ENCODE data around the gene SPPL2C.

The SPPL2C gene

GRCh38 chr17:45886852-45887251 lies 42.2 kb downstream of the SPPL2C start:
- no peak for DNase-seq (ENCODE audit: low spot score)

- no peak for DNase-seq (ENCODE audit: low spot score)
Measured at GRCh38 chr17:45888392-45888791, 43.7 kb downstream of the SPPL2C start.

- DNase-seq (ENCODE audit: low spot score): no peak
Measured at GRCh38 chr17:45889579-45889978, 44.9 kb downstream of the SPPL2C start.

- no peak for DNase-seq (ENCODE audit: low spot score)
Measured at GRCh38 chr17:45893725-45894021, 49.0 kb downstream of the SPPL2C start.

GRCh38 chr17:45894022-45894784 lies 49.5 kb downstream of the SPPL2C start, which contains the start of gene MAPT:
TSS of gene MAPT (plus strand) at chr17:45894554. CDS start at chr17:45962338, 67,784 bp downstream.
- DNase-seq (ENCODE audit: low spot score): peak; percentile 90

GRCh38 chr17:45895304-45895968 lies 50.8 kb downstream of the SPPL2C start:
- DNase-seq (ENCODE audit: low spot score): no peak

GRCh38 chr17:45895969-45896785 lies 51.5 kb downstream of the SPPL2C start:
- DNase-seq (ENCODE audit: low spot score): no peak
